HUES6 (cell line): ENCODE data around the gene SPRYD4.
"Not testable (repeated sequence)": the region's sequence is repeated elsewhere in the genome, so short reads cannot be mapped to it uniquely, and the experiment has no call there.

ENCODE experiments used
- H3K27ac ChIP-seq: 2 replicates; pipeline ENCODE4 v1.7.0; 2013; ENCODE audit warnings: low read depth, mild to moderate bottlenecking, low read length, inconsistent platforms
- H3K27me3 ChIP-seq: 2 replicates; pipeline ENCODE4 v1.6.1; 2013; ENCODE audit warnings: low read length; ENCODE audit not compliant: control insufficient read depth, insufficient read depth
- H3K36me3 ChIP-seq: 2 replicates; pipeline ENCODE4 v1.6.1; 2013; ENCODE audit warnings: low read length; ENCODE audit not compliant: control insufficient read depth, insufficient read depth
- H3K4me1 ChIP-seq: 2 replicates; pipeline ENCODE4 v1.6.1; 2013; ENCODE audit warnings: low read length; ENCODE audit not compliant: control insufficient read depth, insufficient read depth
- H3K4me3 ChIP-seq: 2 replicates; pipeline ENCODE4 v1.5.1; 2013; ENCODE audit warnings: low read depth, low read length
- H3K9ac ChIP-seq: one replicate; pipeline ENCODE4 v1.6.1; 2013; ENCODE audit warnings: mild to moderate bottlenecking, low read length
- H3K9me3 ChIP-seq: 2 replicates; pipeline ENCODE4 v1.6.1; 2013; ENCODE audit warnings: low read depth, low read length; ENCODE audit not compliant: control insufficient read depth, insufficient read depth

The SPRYD4 gene

GRCh38 chr12:56476972-56477432, 8.6 kb downstream of the SPRYD4 start:
- Histone ChIP-seq H3K27ac (no peak overlapping the region), H3K9me3 (no peaks in the 10 kb centered on the region), H3K9ac (no peak overlapping the region), H3K4me3 (no peak overlapping the region), H3K27me3 (no peaks in the 10 kb centered on the region), H3K36me3 (peaks cover 17% of the 10 kb centered on the region), H3K4me1 (no peaks in the 10 kb centered on the region)

- H3K9me3 ChIP-seq: no peaks in the 10 kb centered on the region
Measured at GRCh38 chr12:56477521-56478225, 9.3 kb downstream of the SPRYD4 start.

GRCh38 chr12:56479625-56480024, 11.2 kb downstream of the SPRYD4 start:
- Histone ChIP-seq H3K4me1 (no peaks in the 10 kb centered on the region), H3K27ac (no peak overlapping the region), H3K27me3 (no peaks in the 10 kb centered on the region; the same call in 1 of the 2 replicates), H3K9me3 (no peaks in the 10 kb centered on the region), H3K4me3 (no peak overlapping the region), H3K36me3 (no peaks in the 10 kb centered on the region; the same call in 1 of the 2 replicates), H3K9ac (no peak overlapping the region)

More at GRCh38 chr12:56477521-56478225, 9.3 kb downstream of the SPRYD4 start:
- no peaks in the 10 kb centered on the region for H3K4me1 ChIP-seq
- no peaks in the 10 kb centered on the region for H3K27me3 ChIP-seq
- H3K36me3 ChIP-seq: peaks cover 11% of the 10 kb centered on the region
- no peak overlapping the region for H3K27ac ChIP-seq
- H3K9ac ChIP-seq: no peak overlapping the region
- H3K4me3 ChIP-seq: no peak overlapping the region

GRCh38 chr12:56484566-56484965, 16.2 kb downstream of the SPRYD4 start:
- H3K4me3 ChIP-seq: no peak overlapping the region

GRCh38 chr12:56486694-56487093, 18.3 kb downstream of the SPRYD4 start:
- peaks cover 55% of the 10 kb centered on the region for H3K27me3 ChIP-seq
- H3K9ac ChIP-seq: no peak overlapping the region

More at GRCh38 chr12:56484566-56484965, 16.2 kb downstream of the SPRYD4 start:
- Histone ChIP-seq H3K27ac (no peak overlapping the region), H3K9me3 (no peaks in the 10 kb centered on the region; the same call in 1 of the 2 replicates), H3K36me3 (no peaks in the 10 kb centered on the region), H3K9ac (no peak overlapping the region), H3K27me3 (peaks cover 37% of the 10 kb centered on the region), H3K4me1 (no peaks in the 10 kb centered on the region)

GRCh38 chr12:56487448-56488040, 19.2 kb downstream of the SPRYD4 start:
- Histone ChIP-seq H3K27ac (no peak overlapping the region), H3K4me3 (peak overlapping the region; percentile 78), H3K9me3 (peaks cover 4% of the 10 kb centered on the region; the same call in 1 of the 2 replicates), H3K36me3 (no peaks in the 10 kb centered on the region), H3K4me1 (no peaks in the 10 kb centered on the region), H3K27me3 (peaks cover 55% of the 10 kb centered on the region), H3K9ac (peak overlapping the region; percentile 51)

More at GRCh38 chr12:56486694-56487093, 18.3 kb downstream of the SPRYD4 start:
- no peak overlapping the region for H3K27ac ChIP-seq
- H3K9me3 ChIP-seq: peaks cover 2% of the 10 kb centered on the region; the same call in 1 of the 2 replicates
- H3K36me3 ChIP-seq: no peaks in the 10 kb centered on the region
- no peaks in the 10 kb centered on the region for H3K4me1 ChIP-seq
- peak overlapping the region; percentile 78 for H3K4me3 ChIP-seq

GRCh38 chr12:56488041-56488955, 19.9 kb downstream of the SPRYD4 start, which contains the start of gene GLS2:
Gene GLS2 (minus strand): TSS chr12:56488161. CDS start chr12:56488118, 43 bp downstream.
- H3K27ac ChIP-seq: no peak within 1 kb of the TSS

GRCh38 chr12:56490360-56490759, 22.0 kb downstream of the SPRYD4 start:
- Histone ChIP-seq H3K4me1 (no peaks in the 10 kb centered on the region), H3K36me3 (no peaks in the 10 kb centered on the region), H3K27ac (no peak overlapping the region), H3K4me3 (no peak overlapping the region), H3K9ac (no peak overlapping the region), H3K27me3 (peaks cover 55% of the 10 kb centered on the region), H3K9me3 (peaks cover 11% of the 10 kb centered on the region)

More at GRCh38 chr12:56488041-56488955, 19.9 kb downstream of the SPRYD4 start, which contains the start of gene GLS2:
- peaks cover 55% of the 10 kb centered on the region for H3K27me3 ChIP-seq
- H3K36me3 ChIP-seq: no peaks in the 10 kb centered on the region
- H3K4me3 ChIP-seq: peak within 1 kb of the TSS; percentile 78
- H3K9me3 ChIP-seq: peaks cover 6% of the 10 kb centered on the region; the same call in 1 of the 2 replicates
- no peaks in the 10 kb centered on the region for H3K4me1 ChIP-seq
- H3K9ac ChIP-seq: peak within 1 kb of the TSS; percentile 51

- H3K4me1 ChIP-seq, H3K4me3 ChIP-seq, H3K9ac ChIP-seq, H3K36me3 ChIP-seq, H3K27ac ChIP-seq: not testable (repeated sequence)
- peaks cover 17% of the 10 kb centered on the region for H3K9me3 ChIP-seq
- peaks cover 28% of the 10 kb centered on the region for H3K27me3 ChIP-seq
Measured at GRCh38 chr12:56493409-56494105, 25.2 kb downstream of the SPRYD4 start.

- H3K36me3 ChIP-seq, H3K27ac ChIP-seq, H3K4me1 ChIP-seq, H3K4me3 ChIP-seq, H3K9ac ChIP-seq: not testable (repeated sequence)
- H3K9me3 ChIP-seq: peaks cover 17% of the 10 kb centered on the region
- H3K27me3 ChIP-seq: peaks cover 27% of the 10 kb centered on the region
Measured at GRCh38 chr12:56494106-56494415, 25.7 kb downstream of the SPRYD4 start.
